ENCODE results near the gene AFF3.
"Not testable (repeated sequence)": the region's sequence is repeated elsewhere in the genome, so short reads cannot be mapped to it uniquely, and the experiment has no call there.

The AFF3 gene

DNA sequence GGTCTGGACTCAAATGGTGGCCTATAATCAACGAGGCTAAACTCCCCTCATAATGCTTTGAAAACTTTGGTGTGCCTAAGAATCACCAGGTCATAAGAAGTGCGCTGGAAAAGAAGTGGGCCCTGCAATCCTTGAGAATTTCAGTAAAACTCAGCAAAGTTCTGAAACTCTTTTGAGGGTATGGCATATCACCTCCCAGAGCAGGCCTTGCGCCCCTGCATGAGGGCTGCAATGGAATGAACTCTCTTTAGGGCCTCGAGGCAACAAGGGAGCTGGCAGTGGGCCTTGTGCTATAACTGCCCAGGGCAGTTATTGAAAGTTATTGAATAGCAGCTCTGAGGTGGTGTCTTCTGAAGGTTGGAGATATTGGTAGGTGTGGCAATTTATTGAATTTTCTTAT lies 34.5 kb upstream of the AFF3 start:
- TF ChIP-seq, protein P1, sequence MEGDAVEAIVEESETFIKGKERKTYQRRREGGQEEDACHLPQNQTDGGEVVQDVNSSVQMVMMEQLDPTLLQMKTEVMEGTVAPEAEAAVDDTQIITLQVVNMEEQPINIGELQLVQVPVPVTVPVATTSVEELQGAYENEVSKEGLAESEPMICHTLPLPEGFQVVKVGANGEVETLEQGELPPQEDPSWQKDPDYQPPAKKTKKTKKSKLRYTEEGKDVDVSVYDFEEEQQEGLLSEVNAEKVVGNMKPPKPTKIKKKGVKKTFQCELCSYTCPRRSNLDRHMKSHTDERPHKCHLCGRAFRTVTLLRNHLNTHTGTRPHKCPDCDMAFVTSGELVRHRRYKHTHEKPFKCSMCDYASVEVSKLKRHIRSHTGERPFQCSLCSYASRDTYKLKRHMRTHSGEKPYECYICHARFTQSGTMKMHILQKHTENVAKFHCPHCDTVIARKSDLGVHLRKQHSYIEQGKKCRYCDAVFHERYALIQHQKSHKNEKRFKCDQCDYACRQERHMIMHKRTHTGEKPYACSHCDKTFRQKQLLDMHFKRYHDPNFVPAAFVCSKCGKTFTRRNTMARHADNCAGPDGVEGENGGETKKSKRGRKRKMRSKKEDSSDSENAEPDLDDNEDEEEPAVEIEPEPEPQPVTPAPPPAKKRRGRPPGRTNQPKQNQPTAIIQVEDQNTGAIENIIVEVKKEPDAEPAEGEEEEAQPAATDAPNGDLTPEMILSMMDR (IDR thresholded peaks at IDR 0.05; ENCODE audit: low read depth, low read length) = no peak
- no peak overlapping the region for H3K4me3 ChIP-seq (ENCODE audit: low read depth, low read length)
- in situ Hi-C loops (cut with HindIII; ENCODE audit: low sequenced_read_pairs) = no loop called here
- no peak for DNase-seq (ENCODE audit: low read depth, low spot score)

DNA sequence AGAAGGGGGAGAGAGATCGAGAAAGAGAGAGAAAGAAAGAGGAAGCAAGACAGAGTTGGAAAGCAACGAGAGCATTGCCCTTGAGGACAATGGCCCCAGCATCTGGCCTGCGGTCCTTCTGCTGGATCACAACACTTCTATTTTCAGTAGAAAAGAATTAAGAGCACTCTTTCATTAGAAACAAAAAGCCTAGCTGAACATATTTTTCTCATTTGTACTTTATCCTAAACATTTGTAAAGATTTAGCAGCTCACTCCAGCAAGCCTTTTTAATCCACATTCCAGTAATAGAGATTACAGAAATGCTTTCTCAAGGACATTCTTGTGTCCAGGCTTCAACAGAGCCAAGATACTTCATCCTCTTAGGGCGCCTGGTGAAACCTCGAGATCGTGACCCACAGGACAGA lies 31.6 kb upstream of the AFF3 start:
- no peak for DNase-seq (ENCODE audit: low read depth, low spot score)
- TF ChIP-seq, protein P1 (IDR thresholded peaks at IDR 0.05; ENCODE audit: low read depth, low read length) = no peak
- no peak overlapping the region for H3K4me3 ChIP-seq (ENCODE audit: low read depth, low read length)
- in situ Hi-C loops (cut with HindIII; ENCODE audit: low sequenced_read_pairs) = no loop called here

DNA sequence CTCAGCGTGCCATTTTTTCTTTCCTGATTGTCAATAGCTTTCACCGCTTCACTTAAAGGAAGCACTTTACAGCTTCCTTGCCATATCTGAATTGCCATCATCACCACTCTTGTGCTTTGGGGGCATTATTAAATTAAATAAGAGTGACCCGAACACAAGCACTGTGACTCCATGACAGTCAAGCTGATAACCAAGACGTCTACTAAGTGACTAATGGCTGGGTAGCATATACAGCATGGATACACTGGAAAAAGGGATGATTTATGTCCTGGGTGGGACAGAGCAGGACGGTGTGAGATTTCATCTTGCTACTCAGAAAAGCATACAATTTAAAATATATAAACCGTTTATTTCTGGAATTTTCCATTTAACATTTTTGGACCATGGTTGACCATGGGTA lies 24.3 kb upstream of the AFF3 start:
- DNase-seq (ENCODE audit: low read depth, low spot score) = no peak
- TF ChIP-seq, protein P1 (IDR thresholded peaks at IDR 0.05; ENCODE audit: low read depth, low read length) = no peak
- in situ Hi-C loops (cut with HindIII; ENCODE audit: low sequenced_read_pairs) = no loop called here
- H3K4me3 ChIP-seq (ENCODE audit: low read depth, low read length) = no peak overlapping the region

DNA sequence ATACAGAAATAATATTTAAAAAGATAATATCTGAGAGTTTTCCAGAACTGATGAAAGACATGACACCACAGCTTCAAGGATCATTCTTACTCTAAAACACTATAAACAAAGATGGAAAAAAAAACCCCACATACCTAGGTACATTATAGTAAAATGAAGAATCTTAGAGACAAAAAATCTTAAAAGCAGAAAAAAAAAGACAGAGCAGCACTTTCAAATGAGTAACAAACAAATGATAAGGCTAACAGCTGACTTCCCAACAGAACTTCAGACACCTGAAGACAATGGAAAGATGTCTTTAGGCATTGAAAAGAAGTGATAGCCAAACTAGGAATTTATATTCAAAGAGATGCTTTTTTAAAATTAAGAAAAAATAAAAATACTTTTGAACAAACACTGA lies 21.2 kb upstream of the AFF3 start:
- in situ Hi-C loops (cut with HindIII; ENCODE audit: low sequenced_read_pairs) = no loop called here
- TF ChIP-seq, protein P1 (IDR thresholded peaks at IDR 0.05; ENCODE audit: low read depth, low read length) = no peak
- DNase-seq (ENCODE audit: low read depth, low spot score) = no peak
- H3K4me3 ChIP-seq (ENCODE audit: low read depth, low read length) = no peak overlapping the region

DNA sequence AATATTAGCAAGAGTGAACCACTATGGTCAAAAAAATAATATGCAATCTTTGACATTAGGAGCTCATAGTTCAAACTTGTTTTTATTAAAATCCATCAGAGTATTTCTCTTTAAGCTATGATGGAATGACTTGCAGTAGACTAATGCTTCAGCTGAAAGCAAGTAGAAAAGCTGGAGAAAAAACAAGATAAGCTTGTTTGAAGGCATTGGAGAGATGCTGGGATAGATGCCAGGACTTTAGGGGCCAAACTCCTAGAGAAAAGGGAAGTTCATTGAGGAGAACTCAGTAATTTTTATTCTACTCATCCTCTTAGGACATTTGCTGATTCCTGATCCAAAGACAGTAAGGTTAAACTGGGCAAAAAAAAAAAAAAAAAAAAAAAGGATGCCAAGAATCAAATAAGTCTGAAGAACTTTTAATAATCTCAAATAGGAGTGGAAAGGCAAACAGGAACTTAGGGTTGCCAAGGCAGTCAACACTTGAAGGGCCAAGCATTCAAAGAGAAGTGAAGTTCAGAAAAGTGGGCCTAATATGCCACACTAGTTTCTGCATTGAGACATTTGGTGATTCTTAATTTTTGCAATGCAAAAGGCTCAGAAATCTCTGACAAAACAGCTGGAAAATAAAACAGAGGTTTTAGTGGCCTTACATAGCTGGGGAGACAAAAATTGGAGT lies 19.7 kb upstream of the AFF3 start:
- TF ChIP-seq, protein P1 (IDR thresholded peaks at IDR 0.05; ENCODE audit: low read depth, low read length) = no peak
- in situ Hi-C loops (cut with HindIII; ENCODE audit: low sequenced_read_pairs) = no loop called here
- H3K4me3 ChIP-seq (ENCODE audit: low read depth, low read length) = no peak overlapping the region
- no peak for DNase-seq (ENCODE audit: low read depth, low spot score)

DNA sequence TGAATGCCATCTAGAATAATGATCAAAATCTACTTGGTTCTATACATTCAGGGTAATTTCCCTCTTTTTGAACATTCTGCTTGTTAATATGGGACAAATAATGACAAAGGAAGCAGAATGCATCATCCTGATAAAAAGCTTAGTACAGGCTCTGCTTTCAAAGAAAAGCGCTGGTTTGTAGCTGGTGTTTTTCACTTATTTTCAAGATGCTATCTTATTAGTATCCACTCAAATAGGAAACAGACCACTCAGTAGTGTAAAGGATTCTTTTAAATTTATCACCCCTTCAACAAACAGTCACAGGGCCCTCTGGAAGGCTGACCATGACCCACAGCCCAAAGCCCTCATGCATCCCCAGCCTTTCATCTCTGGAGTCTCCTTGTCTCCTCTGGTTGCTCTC lies 18.0 kb upstream of the AFF3 start:
- in situ Hi-C loops (cut with HindIII; ENCODE audit: low sequenced_read_pairs) = no loop called here

DNA sequence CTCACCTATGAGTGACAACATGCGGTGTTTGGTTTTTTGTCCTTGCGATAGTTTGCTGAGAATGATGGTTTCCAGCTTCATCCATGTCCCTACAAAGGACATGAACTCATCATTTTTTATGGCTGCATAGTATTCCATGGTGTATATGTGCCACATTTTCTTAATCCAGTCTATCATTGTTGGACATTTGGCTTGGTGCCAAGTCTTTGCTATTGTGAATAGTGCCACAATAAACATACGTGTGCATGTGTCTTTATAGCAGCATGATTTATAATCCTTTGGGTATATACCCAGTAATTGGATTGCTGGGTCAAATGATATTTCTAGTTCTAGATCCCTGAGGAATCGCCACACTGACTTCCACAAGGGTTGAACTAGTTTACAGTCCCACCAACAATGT lies 9.4 kb upstream of the AFF3 start:
- H3K4me3 ChIP-seq (ENCODE audit: low read depth, low read length); in situ Hi-C loops (cut with HindIII; ENCODE audit: low sequenced_read_pairs); DNase-seq (ENCODE audit: low read depth, low spot score): not testable (repeated sequence)

More for the DNA sequence above, 18.0 kb upstream of the AFF3 start:
- H3K4me3 ChIP-seq (ENCODE audit: low read depth, low read length) = no peak overlapping the region
- DNase-seq (ENCODE audit: low read depth, low spot score) = no peak
- TF ChIP-seq, protein P1 (IDR thresholded peaks at IDR 0.05; ENCODE audit: low read depth, low read length) = no peak
